GM18867 (cell line): ENCODE results near the gene RBPJL.

Source experiments
- ATAC-seq: cut with Tn5 transposase; IDR thresholded peaks from one replicate; pipeline ENCODE4 v1.9.1; 2021; ENCODE audit warnings: mild to moderate bottlenecking, moderate library complexity; ENCODE audit not compliant: unreplicated experiment

RBPJL gene

DNA sequence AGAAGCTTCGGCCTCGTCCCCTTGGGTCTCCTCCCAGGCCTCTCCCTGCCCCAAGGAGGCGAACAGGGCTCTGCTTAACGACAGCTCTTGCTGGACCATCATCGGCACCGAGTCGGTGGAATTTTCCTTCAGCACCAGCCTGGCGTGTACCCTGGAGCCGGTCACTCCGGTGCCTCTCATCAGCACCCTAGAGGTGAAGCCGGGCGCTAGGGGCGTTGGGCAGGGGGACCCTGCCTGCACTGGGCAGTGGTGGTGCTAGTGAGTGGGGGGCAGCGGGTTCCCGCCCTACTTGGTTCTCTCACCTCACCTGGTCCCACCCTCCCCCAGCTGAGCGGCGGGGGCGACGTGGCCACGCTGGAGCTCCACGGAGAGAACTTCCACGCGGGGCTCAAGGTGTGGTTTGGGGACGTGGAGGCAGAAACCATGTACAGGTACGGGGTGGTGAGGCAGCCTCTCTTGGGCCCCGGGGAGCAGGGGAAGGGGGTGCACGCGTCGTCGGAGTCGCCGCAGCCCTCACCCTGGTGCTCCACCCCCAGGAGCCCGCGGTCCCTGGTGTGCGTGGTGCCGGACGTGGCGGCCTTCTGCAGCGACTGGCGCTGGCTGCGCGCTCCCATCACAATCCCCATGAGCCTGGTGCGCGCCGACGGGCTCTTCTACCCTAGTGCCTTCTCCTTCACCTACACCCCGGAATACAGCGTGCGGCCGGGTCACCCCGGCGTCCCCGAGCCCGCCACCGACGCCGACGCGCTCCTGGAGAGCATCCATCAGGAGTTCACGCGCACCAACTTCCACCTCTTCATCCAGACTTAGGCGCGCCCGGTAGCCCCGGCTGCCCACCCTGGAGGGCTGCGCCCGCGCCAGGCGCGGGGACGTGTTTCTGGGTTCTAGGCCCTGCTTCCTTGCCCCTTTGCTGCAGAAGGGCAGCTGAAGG lies 9.8 kb downstream of the RBPJL start:
- no peak for ATAC-seq

DNA sequence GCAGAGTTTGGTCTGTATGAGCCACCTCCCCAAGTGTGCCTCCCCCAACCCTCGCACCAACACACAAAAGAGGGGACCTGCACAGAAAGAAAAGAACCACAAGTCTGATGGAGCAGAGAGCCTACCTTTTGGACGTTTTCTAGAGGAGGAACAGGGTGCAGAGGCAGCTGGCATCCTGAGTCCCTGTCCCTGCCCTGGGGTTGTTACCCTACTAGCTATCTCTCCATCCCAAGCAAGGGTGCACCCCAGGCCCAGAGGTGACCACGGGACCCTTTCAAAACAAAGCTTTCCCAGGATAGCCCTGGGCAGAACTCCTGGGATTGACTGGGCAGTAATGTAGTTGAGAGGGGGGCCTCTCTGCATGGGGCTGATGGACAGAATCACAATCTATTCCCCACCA lies 11.2 kb downstream of the RBPJL start:
- ATAC-seq = no peak

- ATAC-seq = no peak
Observed at GRCh38 chr20:45318386-45318939, 11.8 kb downstream of the RBPJL start.

- no peak for ATAC-seq
Observed at GRCh38 chr20:45318948-45319347, 12.3 kb downstream of the RBPJL start.

DNA sequence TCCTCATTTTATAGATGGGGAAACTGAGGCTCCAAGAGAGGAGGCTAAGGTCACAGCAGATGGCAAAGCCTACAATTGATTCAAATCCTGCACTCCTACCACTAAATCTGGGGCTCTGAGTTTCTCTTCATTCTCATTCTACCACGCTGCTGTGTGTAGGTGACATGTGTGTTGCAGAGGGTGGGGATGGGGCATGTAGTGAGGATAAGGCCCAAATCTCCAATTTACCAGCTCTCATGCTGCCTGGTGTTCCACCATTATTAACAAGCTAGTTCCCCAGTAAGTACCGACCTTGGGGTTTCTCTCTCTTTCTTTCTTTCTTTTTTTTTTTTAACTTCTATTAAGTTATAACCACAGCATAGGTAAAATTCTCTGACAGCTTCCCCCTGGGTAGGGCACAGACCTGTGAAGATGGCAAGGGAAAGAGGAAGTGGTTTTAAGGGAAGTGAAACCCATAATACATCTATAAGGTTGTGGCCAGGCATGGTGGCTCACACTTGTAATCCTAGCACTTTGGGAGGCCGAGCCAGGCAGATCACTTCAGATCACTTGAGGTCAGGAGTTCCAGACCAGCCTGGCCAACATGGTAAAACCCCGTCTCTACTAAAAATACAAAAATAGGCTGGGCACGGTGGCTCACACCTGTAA lies 14.4 kb downstream of the RBPJL start:
- ATAC-seq = peak; percentile 80

GRCh38 chr20:45322952-45323383 lies 16.3 kb downstream of the RBPJL start:
- ATAC-seq = no peak

DNA sequence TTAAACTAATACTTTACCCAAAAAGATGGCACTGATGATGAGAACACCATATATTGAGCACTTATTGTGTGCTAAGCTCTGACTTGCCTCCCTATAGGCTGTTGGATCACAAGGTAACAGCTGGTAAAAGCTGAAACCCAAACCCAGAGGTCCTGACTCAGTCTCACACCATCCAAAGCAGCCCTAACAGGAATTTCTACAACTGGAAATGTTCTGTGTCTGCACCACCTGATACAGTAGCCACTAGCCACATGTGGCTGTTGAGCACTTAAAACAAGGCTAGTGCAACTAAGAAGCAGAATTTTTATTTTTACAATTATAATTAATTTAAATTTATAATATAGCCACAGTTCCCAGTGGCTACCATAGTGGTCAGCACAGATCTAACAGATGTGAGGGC lies 17.1 kb downstream of the RBPJL start:
- no peak for ATAC-seq

- no peak for ATAC-seq
Observed at GRCh38 chr20:45325371-45325770, 18.7 kb downstream of the RBPJL start.

- no peak for ATAC-seq
Observed at GRCh38 chr20:45328451-45328850, 21.8 kb downstream of the RBPJL start.

- no peak for ATAC-seq
Observed at GRCh38 chr20:45329497-45330319, 23.1 kb downstream of the RBPJL start.

GRCh38 chr20:45330476-45330875 lies 23.8 kb downstream of the RBPJL start:
- ATAC-seq = no peak

DNA sequence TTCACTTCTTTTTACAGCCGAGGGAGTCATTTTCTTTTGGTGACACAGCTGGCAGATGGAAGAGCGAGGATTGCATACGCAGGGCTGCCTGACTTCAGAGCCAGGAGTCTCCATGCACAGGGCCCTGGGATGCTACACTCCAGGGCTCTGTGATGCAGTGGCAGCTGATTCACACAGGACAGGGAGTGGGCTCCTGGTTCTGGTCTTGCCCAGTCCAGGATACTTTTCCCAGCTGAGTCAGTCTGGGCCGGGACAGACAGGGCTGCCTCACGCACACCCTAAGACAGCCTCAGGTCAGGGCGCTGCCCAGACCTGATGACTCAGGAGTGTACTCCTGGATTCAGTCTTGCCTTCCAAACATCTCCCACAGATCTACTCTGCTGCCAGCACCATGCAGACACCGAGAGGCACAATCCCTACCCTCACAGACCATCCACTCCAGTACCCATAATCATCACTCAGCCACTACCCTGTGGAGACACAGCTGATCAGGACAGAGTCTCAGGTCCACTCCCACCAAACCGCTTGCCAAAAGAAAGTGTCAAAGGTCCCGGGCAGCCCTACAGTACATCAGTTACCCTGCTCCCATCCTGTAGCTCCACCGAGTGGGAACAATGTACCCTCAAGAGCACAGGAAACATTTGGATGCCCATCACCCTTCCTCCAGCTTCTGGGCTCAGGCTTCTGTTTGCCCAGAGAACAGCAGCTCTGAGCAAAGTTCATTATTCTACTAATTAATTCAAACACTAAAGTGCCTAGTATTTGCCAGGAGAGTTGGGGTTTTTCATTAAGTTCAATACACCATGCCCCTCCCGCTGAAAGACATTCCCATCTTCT lies 30.1 kb downstream of the RBPJL start:
- no peak for ATAC-seq

DNA sequence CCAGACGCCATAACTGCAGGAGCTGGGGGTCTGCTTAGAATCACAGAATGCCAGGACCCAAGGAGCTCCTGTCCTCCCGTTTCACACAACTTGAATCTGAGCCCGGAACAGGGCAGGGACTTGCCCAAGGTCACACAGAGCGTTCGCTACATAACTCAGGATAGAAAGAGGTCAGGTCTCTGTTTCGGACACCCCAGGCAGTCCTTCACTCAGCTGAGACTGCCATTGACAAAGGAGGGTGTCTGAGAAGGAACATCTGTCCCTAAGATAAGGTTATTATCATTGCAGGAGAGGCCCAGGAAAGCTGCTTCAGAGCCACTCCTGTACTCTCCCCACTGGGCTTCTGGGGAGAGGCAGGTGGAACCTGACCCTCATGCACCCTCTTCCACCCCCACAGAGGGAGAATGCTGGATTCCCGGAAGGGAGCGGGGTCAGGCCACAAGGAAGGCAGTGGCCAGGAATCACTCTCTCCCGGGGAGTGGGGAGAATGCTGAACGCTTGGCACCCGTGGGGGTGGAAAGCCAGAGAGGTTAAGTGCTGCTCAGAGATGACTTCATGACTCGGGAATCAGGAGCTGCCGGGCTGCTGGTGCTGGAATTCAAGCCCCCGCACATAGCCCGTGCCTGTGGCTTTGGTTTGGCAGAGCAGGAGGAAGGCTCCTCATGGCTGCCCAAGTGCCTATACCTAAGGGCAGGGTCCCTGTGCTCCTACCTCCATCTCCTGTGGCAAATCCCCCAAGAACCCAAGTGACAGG lies 30.9 kb downstream of the RBPJL start:
- ATAC-seq = no peak

- no peak for ATAC-seq
Observed at GRCh38 chr20:45338121-45339030, 31.7 kb downstream of the RBPJL start.

DNA sequence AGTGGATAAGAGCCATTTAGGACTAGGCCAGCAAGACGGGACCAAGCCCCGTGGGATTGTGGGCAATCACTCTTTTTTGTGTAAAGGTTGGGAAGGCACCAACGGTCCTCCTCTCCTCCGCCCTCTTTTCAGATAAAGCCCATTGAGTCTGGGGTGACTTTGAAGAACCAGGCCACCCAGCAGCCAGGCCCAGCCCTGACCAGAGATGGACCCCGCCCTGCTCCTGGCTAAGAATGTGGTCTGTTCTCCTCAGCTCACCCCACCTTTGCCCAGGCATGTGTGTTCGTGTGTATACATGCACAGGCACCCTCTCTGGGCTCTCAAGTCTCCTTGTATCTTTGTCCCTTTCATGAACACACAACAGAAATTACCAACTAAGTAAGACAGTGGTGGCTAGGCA lies 32.4 kb downstream of the RBPJL start:
- no peak for ATAC-seq

- no peak for ATAC-seq
Observed at GRCh38 chr20:45339799-45340198, 33.2 kb downstream of the RBPJL start.

- ATAC-seq = no peak
Observed at GRCh38 chr20:45340236-45340847, 33.7 kb downstream of the RBPJL start.

GRCh38 chr20:45340951-45341350 lies 34.3 kb downstream of the RBPJL start:
- no peak for ATAC-seq
